Upper lobe of right lung (tissue), 1 donor: Measurements from ENCODE around the gene MAML1. TPM values are rescaled to one million over a fixed set of nuclear protein-coding genes. Genes with fewer than 3 reads are reported as not detected.

Experiments
- ATAC-seq: fragments of 200-7000 bp; cut with Tn5 transposase; one replicate; pipeline ENCODE4 v1.9.1; 2020; ENCODE audit warnings: mild to moderate bottlenecking, moderate library complexity
- DNase-seq: peaks from one replicate; pipeline ENCODE4 v3.0.0-alpha.2; 2020
- H3K27ac ChIP-seq: fragments of 200-600 bp; one replicate; pipeline ENCODE4 v1.8.0; 2022
- H3K27me3 ChIP-seq: fragments of 200-600 bp; one replicate; pipeline ENCODE4 v1.8.0; 2022; ENCODE audit warnings: mild to moderate bottlenecking
- H3K36me3 ChIP-seq: fragments of 200-600 bp; one replicate; pipeline ENCODE4 v1.8.0; 2022
- H3K4me1 ChIP-seq: fragments of 200-600 bp; one replicate; pipeline ENCODE4 v1.8.0; 2022
- H3K4me3 ChIP-seq: fragments of 200-600 bp; one replicate; pipeline ENCODE4 v1.8.0; 2022; ENCODE audit warnings: mild to moderate bottlenecking
- H3K9me3 ChIP-seq: fragments of 200-600 bp; one replicate; pipeline ENCODE4 v1.8.0; 2022
- CTCF ChIP-seq: fragments of 200-600 bp; IDR thresholded peaks from one replicate; pipeline ENCODE4 v1.8.0; 2022; ENCODE audit warnings: antibody characterized with exemption
- intact Hi-C: fragments of 100-400 bp; cut with DNase I; formaldehyde crosslinking; loops from one replicate; pipeline ENCODE4 v1.11.0; 2022
- total RNA-seq: library from RNA; stranded (reverse); fragmentation: NEBNext Ultra II Directional; extraction: Animal tissue kit (Norgen Biotek cat#: 25700); gene quantifications from one replicate; pipeline ENCODE4 v1.2.1, GENCODE V29; 2021
- donor health status: DM: no; HTN: yes; CAD: no; lungs with severe emphysema.

Gene MAML1
- total RNA-seq, 1 donor from 2014 or later = 24.4 TPM

GRCh38 chr5:179720222-179720621, 12.4 kb upstream of the MAML1 start:
- H3K9me3 ChIP-seq = no peaks in the 10 kb centered on the region
- ATAC-seq = no peak
- no peak for DNase-seq
- no peak overlapping the region for H3K27ac ChIP-seq
- no peaks in the 10 kb centered on the region for H3K27me3 ChIP-seq
- H3K4me1 ChIP-seq = no peaks in the 10 kb centered on the region
- intact Hi-C loops = no loop called here
- no peak for TF ChIP-seq CTCF
- H3K4me3 ChIP-seq = no peak overlapping the region
- H3K36me3 ChIP-seq = peaks cover 100% of the 10 kb centered on the region

GRCh38 chr5:179724163-179724562, 8.5 kb upstream of the MAML1 start:
- peaks cover 100% of the 10 kb centered on the region for H3K36me3 ChIP-seq

GRCh38 chr5:179727106-179727505, 5.5 kb upstream of the MAML1 start:
- intact Hi-C loops = no loop called here
- no peak for ATAC-seq
- Histone ChIP-seq H3K9me3 (no peaks in the 10 kb centered on the region), H3K27me3 (no peaks in the 10 kb centered on the region), H3K4me1 (peaks cover 10% of the 10 kb centered on the region), H3K27ac (peak overlapping the region; percentile 3), H3K4me3 (no peak overlapping the region), H3K36me3 (peaks cover 88% of the 10 kb centered on the region)
- no peak for DNase-seq
- no peak for TF ChIP-seq CTCF

More at GRCh38 chr5:179724163-179724562, 8.5 kb upstream of the MAML1 start:
- DNase-seq (no peak), ATAC-seq (no peak)
- no peak for TF ChIP-seq CTCF
- intact Hi-C loops = no loop called here
- Histone ChIP-seq H3K27ac (no peak overlapping the region), H3K27me3 (no peaks in the 10 kb centered on the region), H3K9me3 (no peaks in the 10 kb centered on the region), H3K4me3 (no peak overlapping the region), H3K4me1 (no peaks in the 10 kb centered on the region)

- no peak for TF ChIP-seq CTCF
- intact Hi-C loops = no loop called here
- Histone ChIP-seq H3K27ac (no peak overlapping the region), H3K4me1 (peaks cover 15% of the 10 kb centered on the region), H3K9me3 (no peaks in the 10 kb centered on the region), H3K36me3 (peaks cover 66% of the 10 kb centered on the region), H3K4me3 (no peak overlapping the region), H3K27me3 (no peaks in the 10 kb centered on the region)
- no peak for ATAC-seq
- DNase-seq = no peak
Measured at GRCh38 chr5:179729303-179729702, 3.3 kb upstream of the MAML1 start.

- no peak overlapping the region for H3K4me3 ChIP-seq
- TF ChIP-seq CTCF = no peak
- H3K36me3 ChIP-seq = peaks cover 62% of the 10 kb centered on the region
- H3K27ac ChIP-seq = no peak overlapping the region
- no peaks in the 10 kb centered on the region for H3K27me3 ChIP-seq
- intact Hi-C loops = no loop called here
- no peaks in the 10 kb centered on the region for H3K9me3 ChIP-seq
- ATAC-seq = no peak
- no peak for DNase-seq
- peaks cover 19% of the 10 kb centered on the region for H3K4me1 ChIP-seq
Measured at GRCh38 chr5:179729727-179730126, 2.9 kb upstream of the MAML1 start.

GRCh38 chr5:179730356-179730755, 2.3 kb upstream of the MAML1 start:
- DNase-seq (no peak), ATAC-seq (no peak)
- Histone ChIP-seq H3K9me3 (no peaks in the 10 kb centered on the region), H3K27ac (no peak overlapping the region), H3K27me3 (no peaks in the 10 kb centered on the region), H3K36me3 (peaks cover 55% of the 10 kb centered on the region), H3K4me3 (no peak overlapping the region), H3K4me1 (peaks cover 26% of the 10 kb centered on the region)
- intact Hi-C loops = no loop called here
- no peak for TF ChIP-seq CTCF
